ENCODE data around the gene CTCF.
"Not testable (repeated sequence)": the region's sequence is repeated elsewhere in the genome, so short reads cannot be mapped to it uniquely, and the experiment has no call there.

Gene CTCF

GRCh38 chr16:67562526-67562917, at the start of gene CTCF:
CTCF (plus strand) TSS chr16:67562526; CDS start chr16:67610833, 48,307 bp downstream.
- DNase-seq: peak; percentile 61

DNA sequence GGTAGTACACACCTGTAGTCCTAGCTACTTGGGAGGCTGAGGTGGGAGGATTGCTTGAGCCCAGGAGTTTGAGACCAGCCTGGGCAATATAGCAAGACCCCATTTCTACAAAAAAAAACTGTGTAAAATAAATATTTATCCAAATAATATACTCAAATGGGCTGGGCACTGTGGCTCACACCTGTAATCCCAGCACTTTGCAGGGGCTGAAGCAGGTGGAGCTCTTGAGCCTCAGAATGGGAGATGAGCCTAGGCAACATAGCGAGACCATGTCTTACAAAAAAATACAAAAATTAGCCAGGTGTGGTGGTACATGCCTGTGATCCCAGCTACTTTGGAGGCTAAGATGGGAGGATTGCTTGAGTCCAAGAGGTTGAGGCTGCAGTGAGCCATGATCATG, 48.4 kb upstream of the CTCF start:
- DNase-seq: not testable (repeated sequence)

- DNase-seq: peak; percentile 76
Observed at GRCh38 chr16:67514382-67514828, 47.9 kb upstream of the CTCF start.

GRCh38 chr16:67516296-67517154, 45.8 kb upstream of the CTCF start:
- peak; percentile 84 for DNase-seq

DNA sequence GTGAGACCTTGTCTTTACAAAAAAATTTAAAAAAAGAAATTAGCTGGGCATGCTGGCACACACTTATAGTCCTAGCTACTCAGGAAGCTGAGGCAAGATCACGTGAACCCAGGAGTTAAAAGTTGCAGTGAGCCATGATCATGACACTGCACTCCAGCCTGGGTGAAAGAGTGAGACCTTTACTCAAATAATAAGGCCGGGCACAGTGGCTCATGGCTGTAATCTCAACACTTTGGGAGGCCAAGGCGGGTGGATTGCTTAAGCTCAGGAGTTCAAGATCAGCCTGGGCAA, 45.2 kb upstream of the CTCF start:
- no peak for DNase-seq

DNA sequence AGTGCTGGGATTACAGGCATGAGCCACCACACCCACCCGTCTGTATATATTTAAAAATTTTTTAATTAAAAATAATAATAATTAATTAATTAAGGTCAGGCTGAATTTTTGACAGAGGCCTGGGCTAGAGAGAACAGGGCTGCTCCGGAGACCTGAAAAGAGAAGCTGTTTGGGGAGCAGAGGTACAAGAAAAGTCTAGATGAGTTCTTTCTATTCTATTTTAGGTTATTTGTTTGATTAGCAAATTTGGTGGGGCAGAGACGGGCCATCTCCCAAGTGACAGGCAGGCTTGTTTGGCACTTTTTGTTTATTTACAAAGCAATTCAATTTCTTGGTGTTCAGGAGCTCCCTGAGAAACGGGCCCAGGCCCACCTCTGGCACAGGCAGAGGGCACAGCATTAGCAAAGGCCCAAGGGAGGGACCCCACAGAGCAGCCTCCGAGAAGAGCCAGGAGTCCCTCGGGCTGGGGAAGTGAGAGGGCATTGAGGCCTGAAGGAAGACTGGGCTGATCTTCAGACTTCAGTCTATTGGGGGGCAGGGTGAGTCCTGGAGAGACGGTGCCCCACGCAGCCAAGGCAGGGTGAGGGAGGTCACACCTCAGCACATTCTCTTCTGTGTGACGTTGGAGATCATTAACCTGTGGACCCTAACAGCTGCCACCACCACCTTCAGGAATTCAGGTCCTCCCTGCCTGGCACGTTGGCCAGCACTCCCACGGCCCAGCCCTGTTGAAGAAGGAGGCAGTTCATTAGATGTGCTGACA, 44.5 kb upstream of the CTCF start:
- peak; percentile 88 for DNase-seq

GRCh38 chr16:67518676-67519075, 43.6 kb upstream of the CTCF start:
- no peak for DNase-seq

GRCh38 chr16:67519242-67519641, 43.1 kb upstream of the CTCF start:
- no peak for DNase-seq

- DNase-seq: peak; percentile 93
Observed at GRCh38 chr16:67521095-67521804, 41.1 kb upstream of the CTCF start.

DNA sequence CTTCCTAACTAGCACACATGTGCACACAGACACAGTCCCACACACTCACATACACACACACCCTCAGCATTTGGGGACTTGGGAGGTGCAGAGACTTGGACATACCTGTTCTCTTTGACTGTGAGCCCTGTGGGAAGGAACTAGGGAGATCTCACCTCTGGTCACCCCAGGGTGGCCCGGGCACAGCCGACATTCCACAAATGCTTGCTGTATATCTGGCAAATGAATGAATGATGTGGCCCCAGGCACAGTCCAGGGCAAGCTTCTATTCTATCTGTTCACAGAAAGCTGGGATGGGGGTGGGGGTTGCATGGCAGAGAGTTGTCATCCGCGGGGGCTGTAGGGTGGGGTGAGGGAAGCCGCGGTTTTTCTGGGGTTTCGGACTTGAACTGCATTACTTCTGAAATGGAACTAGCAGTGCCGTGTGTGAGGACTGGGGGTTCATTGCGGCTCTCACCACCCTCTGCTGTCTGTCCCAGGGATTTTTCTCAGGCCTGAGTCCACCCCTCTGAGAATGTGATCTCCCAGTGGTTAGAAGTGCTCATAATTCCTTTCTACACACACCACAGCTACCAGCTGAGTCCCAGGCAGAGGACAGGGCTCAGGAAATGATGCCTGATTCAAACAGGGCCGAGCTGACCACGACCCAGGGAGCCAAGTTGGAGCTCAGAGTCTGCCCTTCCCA, 37.0 kb upstream of the CTCF start:
- DNase-seq: no peak

DNA sequence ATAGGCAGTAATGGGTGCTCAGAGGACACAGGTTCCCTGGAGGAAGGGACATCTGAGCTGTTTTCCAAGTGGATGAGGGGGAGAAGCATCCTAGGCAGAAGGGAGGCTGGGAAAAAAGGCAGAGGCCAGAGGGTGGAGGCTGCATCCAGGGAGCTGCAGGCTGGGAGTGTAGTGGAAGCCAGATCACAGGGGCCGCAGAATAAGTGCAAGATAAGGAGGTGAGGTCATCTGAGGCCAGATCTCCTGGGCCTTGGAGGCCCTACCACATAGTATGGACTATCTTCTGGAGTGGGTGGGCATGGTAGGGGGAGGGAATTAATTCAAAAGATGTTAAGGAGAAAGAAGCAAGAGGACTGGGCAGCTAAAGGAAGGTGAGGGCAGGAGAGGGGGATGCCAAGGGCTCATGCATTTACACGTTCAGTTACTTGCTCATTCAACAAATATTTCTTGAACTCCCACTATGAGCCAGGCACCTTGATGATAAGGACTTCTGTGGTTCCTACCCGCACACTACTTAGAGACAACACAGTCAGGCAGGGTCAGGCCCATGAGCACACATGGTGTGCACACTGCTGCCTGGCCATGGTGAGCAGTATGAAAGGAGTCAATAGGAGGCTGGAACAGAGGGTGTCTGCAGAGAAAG, 36.1 kb upstream of the CTCF start:
- peak; percentile 49 for DNase-seq

DNA sequence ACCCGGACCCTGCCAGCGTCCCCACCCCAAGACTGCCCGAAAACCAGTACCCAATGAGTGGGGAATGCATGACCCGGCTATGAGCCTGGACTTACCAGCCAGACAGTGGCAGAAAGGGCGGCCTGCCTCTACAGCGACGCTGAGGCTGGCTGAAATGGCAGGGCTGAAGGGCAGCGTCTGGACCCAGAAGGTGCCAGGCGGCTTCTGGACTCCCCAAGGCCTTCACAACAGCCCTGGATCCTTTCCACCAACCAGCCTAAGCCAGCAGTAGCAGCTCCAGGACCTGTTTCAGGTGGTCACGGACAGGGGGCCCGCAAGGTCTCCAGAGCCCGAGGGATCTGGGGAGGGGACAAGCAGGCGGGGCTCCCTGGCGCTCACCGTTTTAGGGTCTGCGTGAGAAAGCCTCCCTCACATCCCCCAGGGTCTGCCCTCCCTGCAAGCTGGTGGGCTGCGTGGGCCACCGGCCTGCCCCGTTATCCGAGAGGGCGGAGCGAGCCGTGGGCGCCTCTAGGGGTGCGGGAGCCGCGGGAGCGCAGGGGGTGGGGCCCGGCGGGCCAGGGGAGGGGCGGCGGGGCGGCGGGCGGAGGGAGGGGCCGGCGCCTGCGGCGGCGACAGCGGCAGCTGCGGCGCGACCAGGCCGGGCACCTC, 34.0 kb upstream of the CTCF start, which contains the start of gene RIPOR1:
Gene RIPOR1 (plus strand): TSS at position 608 of the 648 bp plus-strand sequence. CDS start 9,618 bp downstream, outside the sequence.
- DNase-seq: no peak

GRCh38 chr16:67528870-67529581, 33.3 kb upstream of the CTCF start:
- DNase-seq: no peak

- no peak for DNase-seq
Observed at GRCh38 chr16:67529582-67530012, 32.7 kb upstream of the CTCF start.

DNA sequence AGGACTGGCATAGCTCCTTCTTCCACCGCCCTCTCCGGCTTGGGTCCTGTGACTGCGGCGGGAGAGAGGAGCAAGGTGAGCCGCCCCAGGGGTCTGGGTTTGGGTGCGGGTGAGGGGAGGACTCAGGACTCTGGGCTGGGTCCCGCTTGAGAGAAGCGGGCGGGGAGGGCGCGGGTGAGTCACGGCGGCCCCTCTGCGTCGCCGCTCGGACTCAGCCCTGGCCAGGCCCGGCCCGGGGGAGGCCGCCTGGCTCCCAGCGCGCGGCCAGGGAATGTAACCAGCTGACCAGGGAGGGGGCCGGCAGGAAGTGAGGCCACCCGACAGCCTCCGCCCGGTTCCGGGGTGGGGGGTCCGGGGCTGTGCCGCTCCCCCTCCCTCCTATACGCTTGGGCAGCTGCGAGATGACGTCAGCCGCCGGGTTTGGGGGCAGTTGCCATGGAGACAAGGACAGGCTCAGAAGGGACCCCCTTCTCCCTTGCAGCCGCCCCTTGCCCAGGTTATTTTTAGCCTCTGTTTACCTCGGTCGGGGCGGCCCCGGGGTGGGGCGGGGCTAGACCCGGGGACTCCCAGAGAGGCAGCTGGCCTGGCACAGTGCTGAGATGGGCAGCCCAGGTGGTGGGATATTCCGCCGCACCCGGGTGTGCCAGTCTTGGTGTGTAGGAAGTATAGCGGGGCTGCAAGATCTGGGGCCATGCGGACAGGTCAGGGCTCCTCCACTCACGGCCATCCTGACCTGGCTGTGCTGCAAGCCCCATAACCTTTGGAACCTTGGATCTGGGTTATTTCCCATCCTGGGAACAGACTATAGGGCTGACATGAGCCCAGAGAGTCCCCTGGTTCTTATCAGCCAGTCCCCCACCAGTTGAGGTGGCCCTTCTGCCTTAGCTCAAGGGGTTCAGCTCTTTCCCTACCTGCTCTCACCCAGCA, 32.0 kb upstream of the CTCF start:
- DNase-seq: peak; percentile 63

DNA sequence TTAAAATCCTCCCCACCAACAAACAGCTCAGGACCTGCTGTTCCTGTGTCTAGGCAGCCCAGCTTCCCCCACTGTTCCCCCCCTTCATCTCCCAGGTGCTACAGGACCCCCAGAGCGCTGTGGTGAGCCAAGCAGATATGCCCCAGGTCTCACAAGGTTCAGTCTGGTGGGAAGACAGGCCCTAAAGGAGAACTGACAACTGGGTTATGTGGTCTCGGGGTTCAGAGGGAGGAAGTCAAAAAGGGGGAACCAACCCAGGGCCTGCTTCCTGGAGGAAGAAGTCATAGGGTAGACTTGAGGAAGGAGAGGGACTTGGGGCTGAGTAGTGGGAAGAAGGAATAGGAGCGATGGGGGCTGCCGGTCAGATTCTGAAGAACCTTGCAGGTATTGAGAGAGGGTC, 31.1 kb upstream of the CTCF start:
- DNase-seq: no peak

DNA sequence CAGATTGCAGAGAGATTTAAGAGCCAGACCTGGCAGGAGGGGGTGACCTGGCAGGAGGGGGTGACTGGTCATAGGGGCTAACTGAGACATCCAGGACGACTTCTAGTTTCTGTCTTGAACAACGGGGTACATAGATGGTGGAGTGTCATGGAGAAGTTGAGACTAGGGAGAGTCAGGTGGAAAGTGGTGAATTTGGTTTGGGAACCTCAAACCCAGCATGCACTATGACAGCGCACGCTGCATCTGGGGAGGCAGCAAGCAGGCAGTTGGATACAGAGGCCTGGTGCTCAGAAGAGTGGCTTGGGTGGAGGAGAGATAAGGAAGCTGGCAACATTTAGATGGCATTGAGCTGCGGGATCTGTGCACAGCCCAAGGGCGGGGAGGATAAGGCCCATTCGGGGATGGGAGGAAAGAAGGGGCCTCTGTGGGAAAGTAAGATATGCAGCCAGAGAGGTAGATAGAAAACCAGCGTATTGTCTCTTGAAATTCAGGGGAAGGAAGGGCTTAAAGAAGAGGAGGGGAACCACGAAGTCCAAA, 29.2 kb upstream of the CTCF start:
- DNase-seq: no peak

- DNase-seq: not testable (repeated sequence)
Observed at GRCh38 chr16:67533987-67534386, 28.3 kb upstream of the CTCF start.

GRCh38 chr16:67534431-67534830, 27.9 kb upstream of the CTCF start:
- DNase-seq: no peak

GRCh38 chr16:67535201-67535600, 27.1 kb upstream of the CTCF start:
- no peak for DNase-seq

All from kidney glomerular epithelial cell (primary cell).